Karpas-422 (cell line): ENCODE data around the gene PACS2. TPM values are rescaled to one million over a fixed set of nuclear protein-coding genes. Genes with fewer than 3 reads are reported as not detected.
"Not testable (repeated sequence)": the region's sequence is repeated elsewhere in the genome, so short reads cannot be mapped to it uniquely, and the experiment has no call there.

ENCODE experiments used
- DNase-seq: peaks from one replicate; pipeline ENCODE4 v3.0.0-alpha.2; 2015
- H2AFZ ChIP-seq: fragments of 200-600 bp; sonication (generic); 2 replicates; pipeline ENCODE4 v1.6.1; 2014; ENCODE audit warnings: antibody characterized with exemption, low read length, mixed read lengths
- H3K27ac ChIP-seq: fragments of 200-600 bp; sonication (generic); 2 replicates; pipeline ENCODE4 v1.5.1; 2014; ENCODE audit warnings: mild to moderate bottlenecking, low read length, moderate library complexity
- H3K27me3 ChIP-seq: fragments of 200-600 bp; sonication (generic); 2 replicates; pipeline ENCODE4 v1.6.1; 2014; ENCODE audit warnings: low read length, mixed read lengths
- H3K36me3 ChIP-seq: fragments of 200-600 bp; sonication (generic); 2 replicates; pipeline ENCODE4 v1.6.1; 2014; ENCODE audit warnings: low read length, mixed read lengths; ENCODE audit not compliant: insufficient read depth
- H3K4me1 ChIP-seq: fragments of 200-600 bp; sonication (generic); 2 replicates; pipeline ENCODE4 v1.6.1; 2014; ENCODE audit warnings: mild to moderate bottlenecking, low read length, mixed read lengths
- H3K4me2 ChIP-seq: fragments of 200-600 bp; sonication (generic); 2 replicates; pipeline ENCODE4 v1.6.1; 2014; ENCODE audit warnings: low read length, low read depth, mild to moderate bottlenecking; ENCODE audit not compliant: poor library complexity, severe bottlenecking
- H3K4me3 ChIP-seq: fragments of 200-600 bp; sonication (generic); 2 replicates; pipeline ENCODE4 v1.5.1; 2014; ENCODE audit warnings: mild to moderate bottlenecking, antibody characterized with exemption, low read length, mixed read lengths
- H3K79me2 ChIP-seq: fragments of 200-600 bp; sonication (generic); 2 replicates; pipeline ENCODE4 v1.6.1; 2014; ENCODE audit warnings: mild to moderate bottlenecking, low read length, mixed read lengths
- H3K9ac ChIP-seq: fragments of 200-600 bp; sonication (generic); 2 replicates; pipeline ENCODE4 v1.6.0; 2014; ENCODE audit warnings: low read length
- H3K9me2 ChIP-seq: fragments of 200-600 bp; sonication (generic), shearing (Covaris generic); replicated peaks from 2 replicates; pipeline ENCODE4 v1.6.0; 2014; ENCODE audit warnings: mild to moderate bottlenecking, low read length, moderate library complexity; ENCODE audit not compliant: insufficient read depth
- H3K9me3 ChIP-seq: fragments of 300-700, 200-600 bp; sonication (generic); 2 replicates; pipeline ENCODE4 v1.6.1; 2014; ENCODE audit warnings: low read length, mixed read lengths
- H4K20me1 ChIP-seq: fragments of 200-600 bp; sonication (generic); 2 replicates; pipeline ENCODE4 v1.6.1; 2014; ENCODE audit warnings: mild to moderate bottlenecking, antibody characterized with exemption, low read length, low read depth; ENCODE audit not compliant: insufficient read depth
- total RNA-seq: library from RNA; depleted of rRNA; stranded (reverse); fragments of >200 nt; shearing (Covaris generic); gene quantifications from 2 replicates; pipeline ENCODE4 v1.2.3, GENCODE V29; 2014; ENCODE audit warnings: low replicate concordance

PACS2 gene
- total RNA-seq, 1 experiment from 2014 or later: 32.4 TPM

DNA sequence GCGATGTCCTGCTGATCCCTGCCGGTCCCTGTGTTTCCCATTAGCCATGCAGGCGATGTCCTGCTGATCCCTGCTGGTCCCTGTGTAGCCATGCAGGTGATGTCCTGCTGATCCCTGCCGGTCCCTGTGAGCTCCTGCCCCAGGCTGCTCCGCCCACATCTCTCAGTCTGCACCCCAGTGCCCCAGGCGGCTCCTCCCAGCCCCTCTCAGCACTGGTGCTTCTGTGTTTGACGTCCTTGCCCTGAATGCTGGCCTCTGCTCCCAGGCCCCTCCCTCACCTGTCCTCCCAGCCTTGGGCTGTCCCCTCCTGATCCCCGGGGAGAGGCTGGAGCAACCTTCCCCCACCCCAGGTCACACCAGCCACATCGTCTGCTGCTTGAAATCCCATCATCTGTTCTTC is 42.4 kb downstream of the PACS2 start:
- Histone ChIP-seq H3K27ac (no peak overlapping the region), H3K36me3 (no peaks in the 10 kb centered on the region)

DNA sequence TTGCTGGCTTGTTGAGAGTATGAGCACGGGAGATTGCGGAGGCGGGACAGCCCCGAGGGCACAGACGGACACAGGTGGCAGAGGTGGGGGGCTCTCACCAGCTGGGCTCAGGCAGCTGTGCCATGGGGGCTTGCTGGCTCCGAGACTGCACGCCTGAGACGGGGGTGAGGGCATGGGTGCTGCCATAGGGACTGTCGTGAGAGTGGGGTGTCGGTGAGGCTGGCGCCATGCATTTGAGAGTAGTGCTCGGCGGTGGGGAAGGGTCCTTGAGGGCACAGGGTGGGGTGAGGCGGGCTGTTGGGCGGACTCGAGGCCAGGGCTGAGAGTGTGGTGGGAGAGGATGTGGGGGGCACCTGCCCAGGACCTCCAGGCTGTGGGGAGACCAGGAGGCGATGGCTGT is 43.1 kb downstream of the PACS2 start:
- no peak overlapping the region for H3K27ac ChIP-seq

More for the DNA sequence above, 42.4 kb downstream of the PACS2 start:
- no peak overlapping the region for H3K4me3 ChIP-seq
- no peaks in the 10 kb centered on the region for H3K79me2 ChIP-seq
- no peak for DNase-seq
- H3K9me3 ChIP-seq: no peaks in the 10 kb centered on the region
- H3K4me1 ChIP-seq: peaks cover 2% of the 10 kb centered on the region
- peaks cover 33% of the 10 kb centered on the region; the same call in 1 of the 2 replicates for H4K20me1 ChIP-seq
- no peak overlapping the region for H3K4me2 ChIP-seq
- H3K9ac ChIP-seq: no peak overlapping the region
- no peaks in the 10 kb centered on the region for H3K9me2 ChIP-seq
- no peaks in the 10 kb centered on the region for H3K27me3 ChIP-seq
- no peak overlapping the region for H2AFZ ChIP-seq

GRCh38 chr14:105358140-105358846 is 43.7 kb downstream of the PACS2 start:
- H3K9me3 ChIP-seq: no peaks in the 10 kb centered on the region
- no peaks in the 10 kb centered on the region for H3K36me3 ChIP-seq
- no peak overlapping the region for H3K27ac ChIP-seq
- H2AFZ ChIP-seq: no peak overlapping the region
- no peaks in the 10 kb centered on the region for H3K27me3 ChIP-seq
- no peaks in the 10 kb centered on the region for H3K79me2 ChIP-seq
- no peaks in the 10 kb centered on the region for H3K9me2 ChIP-seq
- peaks cover 30% of the 10 kb centered on the region; the same call in 1 of the 2 replicates for H4K20me1 ChIP-seq
- no peak overlapping the region for H3K4me2 ChIP-seq
- no peak overlapping the region for H3K4me3 ChIP-seq
- no peak for DNase-seq
- H3K9ac ChIP-seq: no peak overlapping the region
- no peaks in the 10 kb centered on the region for H3K4me1 ChIP-seq

More for the DNA sequence above, 43.1 kb downstream of the PACS2 start:
- H3K27me3 ChIP-seq: no peaks in the 10 kb centered on the region
- H3K4me2 ChIP-seq: no peak overlapping the region
- no peak overlapping the region for H3K9ac ChIP-seq
- H4K20me1 ChIP-seq: peaks cover 29% of the 10 kb centered on the region; the same call in 1 of the 2 replicates
- H3K4me3 ChIP-seq: no peak overlapping the region
- DNase-seq: no peak
- H3K36me3 ChIP-seq: no peaks in the 10 kb centered on the region
- no peaks in the 10 kb centered on the region for H3K4me1 ChIP-seq
- H3K9me2 ChIP-seq: no peaks in the 10 kb centered on the region
- no peaks in the 10 kb centered on the region for H3K79me2 ChIP-seq
- H3K9me3 ChIP-seq: no peaks in the 10 kb centered on the region
- no peak overlapping the region for H2AFZ ChIP-seq

GRCh38 chr14:105358943-105359342 is 44.4 kb downstream of the PACS2 start:
- Histone ChIP-seq H4K20me1 (peaks cover 35% of the 10 kb centered on the region; the same call in 1 of the 2 replicates), H3K4me3 (no peak overlapping the region), H3K79me2 (no peaks in the 10 kb centered on the region), H3K4me2 (no peak overlapping the region), H3K9me3 (no peaks in the 10 kb centered on the region), H2AFZ (no peak overlapping the region), H3K27ac (no peak overlapping the region), H3K4me1 (no peaks in the 10 kb centered on the region), H3K9ac (no peak overlapping the region), H3K9me2 (no peaks in the 10 kb centered on the region), H3K27me3 (no peaks in the 10 kb centered on the region), H3K36me3 (no peaks in the 10 kb centered on the region)
- DNase-seq: no peak

GRCh38 chr14:105361412-105361811 is 46.9 kb downstream of the PACS2 start:
- not testable (repeated sequence) for H2AFZ ChIP-seq, H3K27me3 ChIP-seq, H3K4me1 ChIP-seq, H3K79me2 ChIP-seq, H3K36me3 ChIP-seq, H3K9ac ChIP-seq, DNase-seq, H3K4me3 ChIP-seq, H3K9me3 ChIP-seq, H3K27ac ChIP-seq, H3K9me2 ChIP-seq, H3K4me2 ChIP-seq
- H4K20me1 ChIP-seq: peaks cover 25% of the 10 kb centered on the region; the same call in 1 of the 2 replicates

DNA sequence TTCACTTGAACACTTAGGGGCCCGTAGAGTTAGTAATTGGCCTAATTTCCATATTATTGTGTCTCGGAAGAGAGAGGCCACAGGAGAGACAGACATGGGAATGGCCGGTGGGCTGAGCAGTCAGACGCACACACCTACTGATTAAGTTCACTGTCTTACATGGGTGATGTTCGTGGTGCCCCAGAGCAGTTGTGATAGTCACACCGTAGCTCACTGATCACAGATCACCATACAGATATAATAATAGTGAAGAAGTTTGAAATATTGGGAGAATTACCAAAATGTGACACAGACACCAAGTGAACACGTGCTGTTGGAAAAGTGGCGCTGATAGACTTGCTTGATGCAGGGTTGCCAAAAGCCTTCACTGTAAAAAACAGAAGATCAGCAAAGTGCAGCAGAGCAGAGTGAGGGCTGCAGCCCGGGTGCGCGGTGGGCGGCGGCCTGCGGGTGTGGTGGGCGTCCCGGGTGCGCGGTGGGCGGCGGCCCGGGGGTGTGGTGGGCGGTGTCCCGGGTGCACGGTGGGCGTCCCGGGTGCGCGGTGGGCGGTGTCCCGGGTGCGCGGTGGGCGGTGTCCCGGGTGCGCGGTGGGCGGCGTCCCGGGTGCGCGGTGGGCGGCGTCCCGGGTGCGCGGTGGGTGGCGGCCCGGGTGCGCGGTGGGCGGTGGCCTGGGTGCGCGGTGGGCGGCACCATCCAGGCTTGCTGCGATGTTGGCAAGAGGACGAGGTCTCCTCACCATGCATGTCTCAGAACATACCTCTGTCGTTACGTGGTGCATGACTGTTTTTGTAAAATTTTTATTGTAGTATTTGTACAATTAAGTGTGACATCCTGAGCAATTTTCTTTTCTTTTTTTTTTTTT is 49.5 kb downstream of the PACS2 start:
- Histone ChIP-seq H2AFZ (no peak overlapping the region), H3K36me3 (no peaks in the 10 kb centered on the region), H3K4me2 (peak overlapping the region; percentile 23), H3K27ac (no peak overlapping the region), H3K9me2 (no peaks in the 10 kb centered on the region), H3K9me3 (no peaks in the 10 kb centered on the region), H4K20me1 (peaks cover 16% of the 10 kb centered on the region; the same call in 1 of the 2 replicates), H3K27me3 (no peaks in the 10 kb centered on the region), H3K9ac (no peak overlapping the region), H3K79me2 (no peaks in the 10 kb centered on the region), H3K4me1 (peaks cover 4% of the 10 kb centered on the region; the same call in 1 of the 2 replicates), H3K4me3 (no peak overlapping the region)
- DNase-seq: peak; percentile 59

DNA sequence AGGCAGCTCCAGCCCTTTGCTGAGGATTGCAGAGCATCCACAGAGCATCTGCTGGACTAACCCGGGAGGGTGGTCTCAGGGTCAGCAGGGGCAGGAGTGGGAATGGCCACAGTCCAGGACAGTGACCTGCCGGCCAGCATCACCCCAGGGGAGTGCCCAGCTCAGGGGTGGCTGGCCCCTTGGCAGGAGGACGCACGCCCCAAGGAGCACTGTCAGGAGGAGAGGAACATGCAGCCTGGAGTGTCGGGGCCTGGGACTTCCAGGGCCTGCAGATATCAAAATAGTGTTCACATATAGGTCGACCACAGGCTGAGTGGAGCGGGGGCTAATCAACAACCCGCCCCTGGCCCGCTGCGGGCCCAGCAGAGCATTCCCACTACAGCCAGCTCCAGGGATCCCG is 50.6 kb downstream of the PACS2 start:
- Histone ChIP-seq H3K4me1 (peaks cover 4% of the 10 kb centered on the region; the same call in 1 of the 2 replicates), H3K9ac (no peak overlapping the region), H3K36me3 (no peaks in the 10 kb centered on the region), H3K4me3 (no peak overlapping the region), H2AFZ (no peak overlapping the region), H4K20me1 (peaks cover 16% of the 10 kb centered on the region; the same call in 1 of the 2 replicates), H3K79me2 (no peaks in the 10 kb centered on the region), H3K9me2 (no peaks in the 10 kb centered on the region), H3K4me2 (peak overlapping the region; percentile 23), H3K9me3 (no peaks in the 10 kb centered on the region), H3K27me3 (no peaks in the 10 kb centered on the region), H3K27ac (no peak overlapping the region)
- DNase-seq: no peak

DNA sequence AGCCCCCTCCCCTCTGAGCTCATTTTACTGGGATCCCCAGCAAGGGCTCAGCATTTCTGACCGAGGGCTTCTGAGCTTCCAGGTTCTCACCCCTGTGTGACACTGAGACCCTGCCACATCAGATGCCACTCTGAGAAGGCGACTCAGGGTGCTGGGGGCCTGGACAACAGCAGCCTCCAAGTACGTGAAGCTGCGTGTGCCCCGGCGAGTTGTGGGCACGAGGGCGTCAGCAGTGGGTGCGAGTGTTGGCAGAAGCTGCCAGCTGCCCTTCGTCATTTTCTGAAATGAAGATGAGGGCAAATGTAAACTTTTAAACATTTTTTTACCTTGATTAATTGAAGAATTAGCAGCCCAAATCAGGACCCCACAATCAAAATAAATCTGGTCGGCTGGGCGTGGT is 51.1 kb downstream of the PACS2 start:
- Histone ChIP-seq H4K20me1 (peaks cover 16% of the 10 kb centered on the region; the same call in 1 of the 2 replicates), H3K36me3 (no peaks in the 10 kb centered on the region), H3K79me2 (no peaks in the 10 kb centered on the region), H3K4me2 (no peak overlapping the region), H3K9ac (no peak overlapping the region), H3K4me3 (no peak overlapping the region), H3K9me2 (no peaks in the 10 kb centered on the region), H2AFZ (no peak overlapping the region), H3K27ac (no peak overlapping the region), H3K9me3 (no peaks in the 10 kb centered on the region), H3K27me3 (no peaks in the 10 kb centered on the region), H3K4me1 (peaks cover 4% of the 10 kb centered on the region; the same call in 1 of the 2 replicates)
- DNase-seq: no peak
